Epithelial cell of prostate (primary cell): ENCODE measurements around the gene MMP24OS.
A peak's percentile ranks its signal among the peaks of the same experiment; 100 is the strongest.

Experiments
- DNase-seq: peaks from one replicate; pipeline ENCODE4 v3.0.0-alpha.2; 2011; ENCODE audit warnings: low read depth, low spot score
- H3K27ac ChIP-seq: fragments of 450-650 bp; 2 replicates; pipeline ENCODE4 v1.5.1; 2017; ENCODE audit warnings: mild to moderate bottlenecking

The MMP24OS gene

GRCh38 chr20:35307666-35308653, 30.0 kb upstream of the MMP24OS start:
- peak overlapping the region; percentile 95 for H3K27ac ChIP-seq
- no peak for DNase-seq

- peak overlapping the region; percentile 95 for H3K27ac ChIP-seq
- DNase-seq: no peak
Measured at GRCh38 chr20:35306931-35307517, 29.1 kb upstream of the MMP24OS start.

GRCh38 chr20:35305682-35306556, 28.0 kb upstream of the MMP24OS start:
- peak; percentile 98 for DNase-seq
- peak overlapping the region; percentile 95 for H3K27ac ChIP-seq

- H3K27ac ChIP-seq: peak overlapping the region; percentile 95
- no peak for DNase-seq
Measured at GRCh38 chr20:35304956-35305355, 27.0 kb upstream of the MMP24OS start.

- peak overlapping the region; percentile 95 for H3K27ac ChIP-seq
- DNase-seq: no peak
Measured at GRCh38 chr20:35303735-35304491, 26.0 kb upstream of the MMP24OS start.

GRCh38 chr20:35303382-35303734, 25.4 kb upstream of the MMP24OS start:
- H3K27ac ChIP-seq: peak overlapping the region; percentile 95
- no peak for DNase-seq

- H3K27ac ChIP-seq: peak overlapping the region; percentile 95
- no peak for DNase-seq
Measured at GRCh38 chr20:35302421-35303335, 24.8 kb upstream of the MMP24OS start.

- H3K27ac ChIP-seq: peak overlapping the region; percentile 95
Measured at GRCh38 chr20:35301426-35301825, 23.5 kb upstream of the MMP24OS start.

GRCh38 chr20:35300469-35301262, 22.7 kb upstream of the MMP24OS start:
- no peak for DNase-seq
- H3K27ac ChIP-seq: no peak overlapping the region

More at GRCh38 chr20:35301426-35301825, 23.5 kb upstream of the MMP24OS start:
- no peak for DNase-seq

GRCh38 chr20:35299780-35300179, 21.9 kb upstream of the MMP24OS start:
- DNase-seq: no peak
- no peak overlapping the region for H3K27ac ChIP-seq

- no peak for DNase-seq
- no peak overlapping the region for H3K27ac ChIP-seq
Measured at GRCh38 chr20:35298264-35298663, 20.3 kb upstream of the MMP24OS start.

- DNase-seq: no peak
- H3K27ac ChIP-seq: peak overlapping the region; percentile 27
Measured at GRCh38 chr20:35297740-35298139, 19.8 kb upstream of the MMP24OS start.

GRCh38 chr20:35297155-35297554, 19.2 kb upstream of the MMP24OS start:
- H3K27ac ChIP-seq: peak overlapping the region; percentile 27
- no peak for DNase-seq

- H3K27ac ChIP-seq: no peak overlapping the region
Measured at GRCh38 chr20:35296101-35296554, 18.2 kb upstream of the MMP24OS start.

GRCh38 chr20:35295674-35296073, 17.8 kb upstream of the MMP24OS start:
- H3K27ac ChIP-seq: no peak overlapping the region
- no peak for DNase-seq

More at GRCh38 chr20:35296101-35296554, 18.2 kb upstream of the MMP24OS start:
- DNase-seq: no peak

GRCh38 chr20:35295058-35295457, 17.1 kb upstream of the MMP24OS start:
- no peak overlapping the region for H3K27ac ChIP-seq

GRCh38 chr20:35294293-35294685, 16.4 kb upstream of the MMP24OS start:
- DNase-seq: no peak

More at GRCh38 chr20:35295058-35295457, 17.1 kb upstream of the MMP24OS start:
- no peak for DNase-seq

More at GRCh38 chr20:35294293-35294685, 16.4 kb upstream of the MMP24OS start:
- H3K27ac ChIP-seq: no peak overlapping the region
